B cell (primary cell): Measurements from ENCODE around the gene AVPR1B. TPM values are rescaled to one million over a fixed set of nuclear protein-coding genes. Genes with fewer than 3 reads are reported as not detected.
A peak's percentile ranks its signal among the peaks of the same experiment; 100 is the strongest.

Experiments used
- ATAC-seq: fragments of 200-7000 bp; cut with Tn5 transposase; one replicate; pipeline ENCODE4 v1.10.0; 2021; ENCODE audit warnings: low read depth, mild to moderate bottlenecking, moderate number of reproducible peaks, moderate library complexity
- CTCF ChIA-PET: fragments of 350-600 bp; sonication (Branson Sonifier 250); formaldehyde crosslinking; loops from one replicate; lab custom pipeline; 2021; ENCODE audit warnings: antibody characterized with exemption, inconsistent platforms; lab: Charles Lee
- POLR2A ChIA-PET: fragments of 350-600 bp; sonication (Branson Sonifier 250); formaldehyde crosslinking; loops from one replicate; lab custom pipeline; 2021; ENCODE audit warnings: antibody characterized with exemption; lab: Charles Lee
- DNase-seq: peaks from one replicate; pipeline ENCODE4 v3.0.0; 2013
- H2AFZ ChIP-seq: 2 replicates; pipeline ENCODE4 v1.6.1; 2012; ENCODE audit warnings: mild to moderate bottlenecking, low read depth, low read length; ENCODE audit not compliant: insufficient read depth, poor library complexity, severe bottlenecking
- H3K27ac ChIP-seq, 2 donors: 1 replicate in 1 of 2; 2 replicates in 1 of 2; pipeline ENCODE4 v1.5.1; 2012 to 2013; ENCODE audit warnings: low read length in 2 of 2, mild to moderate bottlenecking in 2 of 2, moderate library complexity in 1 of 2
- H3K27me3 ChIP-seq, 4 experiments: fragments of 200-600 bp in 1 of 4; sonication (generic) in 1 of 4; replicated peaks in 1 of 4; 1 replicate in 2 of 4; 2 replicates in 2 of 4; pipeline versions ENCODE4 v1.6.1 to v1.7.0; 2013 to 2016; ENCODE audit warnings: low read length in 3 of 4, mild to moderate bottlenecking in 2 of 4, mixed read lengths in 1 of 4, moderate library complexity in 1 of 4; ENCODE audit not compliant: insufficient read depth in 4 of 4, control insufficient read depth in 3 of 4; ENCODE audit errors: control extremely low read depth in 1 of 4
- H3K36me3 ChIP-seq, 2 experiments: replicated peaks in 1 of 2; 1 replicate in 1 of 2; 2 replicates in 1 of 2; pipeline versions ENCODE4 v1.6.1 to v1.7.1; 2013; ENCODE audit warnings: low read length in 1 of 2; ENCODE audit not compliant: insufficient read depth in 2 of 2, control insufficient read depth in 1 of 2; ENCODE audit errors: control extremely low read depth in 1 of 2, extremely low read depth in 1 of 2
- H3K4me1 ChIP-seq, 2 donors: fragments of 200-600 bp in 1 of 2; sonication (generic) in 1 of 2; 1 replicate in 1 of 2; 2 replicates in 1 of 2; pipeline versions ENCODE4 v1.5.1 to v1.6.1; 2013 to 2017; ENCODE audit warnings: low read length in 2 of 2; ENCODE audit not compliant: control insufficient read depth in 2 of 2, insufficient read depth in 2 of 2
- H3K4me2 ChIP-seq: replicated peaks from 2 replicates; pipeline ENCODE3; 2012; ENCODE audit warnings: mild to moderate bottlenecking, low read depth, low read length; ENCODE audit not compliant: poor library complexity, severe bottlenecking
- H3K4me3 ChIP-seq, 5 experiments: fragments of 200-600 bp in 1 of 5; sonication (generic) in 1 of 5; 1 replicate in 3 of 5; 2 replicates in 2 of 5; pipeline versions ENCODE4 v1.5.1 to v1.7.0; 2011 to 2016; ENCODE audit warnings: low read length in 4 of 5, mild to moderate bottlenecking in 4 of 5, low read depth in 2 of 5, control low read depth in 1 of 5, moderate library complexity in 1 of 5; ENCODE audit not compliant: insufficient read depth in 1 of 5; ENCODE audit errors: control extremely low read depth in 1 of 5, extremely low read depth in 1 of 5
- H3K79me2 ChIP-seq: fragments of 200-600 bp; sonication (generic); one replicate; pipeline ENCODE4 v1.6.0; 2016; ENCODE audit warnings: low read length; ENCODE audit not compliant: control insufficient read depth, insufficient read depth
- H3K9ac ChIP-seq: fragments of 200-600 bp; sonication (generic); 2 replicates; pipeline ENCODE4 v1.6.1; 2017; ENCODE audit warnings: mild to moderate bottlenecking, low read length, moderate library complexity
- H3K9me3 ChIP-seq, 3 donors: one replicate each; pipeline versions ENCODE4 v1.6.1 to v1.7.1; 2013; ENCODE audit warnings: low read length in 2 of 3; ENCODE audit not compliant: control insufficient read depth in 2 of 3, insufficient read depth in 1 of 3; ENCODE audit errors: control extremely low read depth in 1 of 3
- H4K20me1 ChIP-seq: 2 replicates; pipeline ENCODE4 v1.6.0; 2012; ENCODE audit warnings: mild to moderate bottlenecking, low read length; ENCODE audit not compliant: insufficient read depth, control insufficient read depth, poor library complexity, severe bottlenecking
- H3K27ac Mint-ChIP-seq: one replicate; pipeline ENCODE4 v1.8.0; 2021; ENCODE audit warnings: mixed read lengths
- H3K27me3 Mint-ChIP-seq: one replicate; pipeline ENCODE4 v1.8.0; 2021; ENCODE audit warnings: mixed read lengths
- H3K4me1 Mint-ChIP-seq: one replicate; pipeline ENCODE4 v1.8.0; 2021; ENCODE audit warnings: mixed read lengths
- H3K4me3 Mint-ChIP-seq: one replicate; pipeline ENCODE4 v1.8.0; 2021; ENCODE audit warnings: mixed read lengths
- H3K9me3 Mint-ChIP-seq: one replicate; pipeline ENCODE4 v1.8.0; 2022; ENCODE audit warnings: mixed read lengths; ENCODE audit not compliant: insufficient read depth
- CTCF ChIP-seq: fragments of 200-600 bp; IDR thresholded peaks from one replicate; pipeline ENCODE4 v1.8.0; 2022; ENCODE audit warnings: antibody characterized with exemption, mild to moderate bottlenecking
- EZH2 ChIP-seq: IDR thresholded peaks from 2 replicates; pipeline ENCODE4 v1.6.1; 2012; ENCODE audit warnings: borderline replicate concordance, low read depth, mild to moderate bottlenecking, moderate library complexity, low read length; ENCODE audit not compliant: insufficient read depth, poor library complexity, severe bottlenecking
- WGBS: methylation state at CpG from one replicate; pipeline ENCODE4 v1.1.5; 2013; ENCODE audit warnings: missing lambda C conversion rate; ENCODE audit not compliant: insufficient coverage; 5-methylcytosine and 5-hydroxymethylcytosine counted together
- intact Hi-C: fragments of 100-400 bp; cut with micrococcal nuclease; formaldehyde crosslinking; loops from one replicate; pipeline ENCODE4 v1.10.0; 2022
- polyA plus RNA-seq: library from polyadenylated mRNA; depleted of rRNA; stranded (reverse); fragments of >200 nt; gene quantifications from 2 replicates; pipeline ENCODE4 v1.2.3, GENCODE V29; 2012
- total RNA-seq, 2 donors: library from RNA; stranded (reverse); fragments of 120-200 nt in 1 of 2; gene quantifications; 1 replicate in 1 of 2; 2 replicates in 1 of 2; pipeline versions ENCODE4 v1.2.3 to v1.2.4, GENCODE V29; 2013 to 2022

The AVPR1B gene
- total and polyA plus RNA-seq, 2 donors (not counting 1 experiment from before 2014, with no cell fraction given): 0.59 TPM; not detected in 1

GRCh38 chr1:206066479-206067171, 50.6 kb downstream of the AVPR1B start:
- no peak overlapping the region for H3K9ac ChIP-seq
- 72% methylated on average over 5 of the region's 6 CpGs for WGBS
- no peaks in the 10 kb centered on the region for H3K9me3 Mint-ChIP-seq
- intact Hi-C loops: loop anchor here (1.0 to 5.0 kb wide), 3 partner anchors 16 to 36 kb away; no protein-coding TSS in a partner anchor
- TF ChIP-seq EZH2 (no peak), CTCF (no peak)
- POLR2A ChIA-PET: interaction anchor here (0.5 to 2.3 kb wide), 4 partner anchors 27 to 562 kb away, joined by 4 to 8 read pairs (median 6); partner anchors contain the start of gene CDK18
- H3K27ac Mint-ChIP-seq: peak overlapping the region; percentile 88
- peaks cover 0 to 1% (median 0%) of the 10 kb centered on the region in 3 donors for H3K9me3 ChIP-seq
- H3K4me2 ChIP-seq: peak overlapping the region; percentile 63
- peak overlapping the region; percentile 2 for H2AFZ ChIP-seq
- no peak overlapping the region for H3K4me3 ChIP-seq
- CTCF ChIA-PET: interaction anchor here (0.9 to 6.4 kb wide), 11 partner anchors 7 to 89 kb away, joined by 3 to 36 read pairs (median 4); no protein-coding TSS in a partner anchor
- H3K4me1 Mint-ChIP-seq: peaks cover 49% of the 10 kb centered on the region
- no peaks in the 10 kb centered on the region for H3K27me3 Mint-ChIP-seq
- ATAC-seq: peak; percentile 78
- peak overlapping the region; percentile 63 to 75 for H3K27ac ChIP-seq
- H3K79me2 ChIP-seq: peaks cover 5% of the 10 kb centered on the region
- peak; percentile 72 for DNase-seq
- H3K4me1 ChIP-seq: peaks cover 35 to 43% of the 10 kb centered on the region in 2 donors
- no peaks in the 10 kb centered on the region for H4K20me1 ChIP-seq
- peaks cover 5% of the 10 kb centered on the region in 2 experiments for H3K36me3 ChIP-seq
- peak overlapping the region; percentile 75 for H3K4me3 Mint-ChIP-seq
- H3K27me3 ChIP-seq: no peaks in the 10 kb centered on the region
